Amniotic stem cell (primary cell): ENCODE data around the gene FNDC3B.

Source experiments
- DNase-seq: peaks from one replicate; lab custom pipeline; 2025; lab: John Stamatoyannopoulos, UW

Gene FNDC3B

DNA sequence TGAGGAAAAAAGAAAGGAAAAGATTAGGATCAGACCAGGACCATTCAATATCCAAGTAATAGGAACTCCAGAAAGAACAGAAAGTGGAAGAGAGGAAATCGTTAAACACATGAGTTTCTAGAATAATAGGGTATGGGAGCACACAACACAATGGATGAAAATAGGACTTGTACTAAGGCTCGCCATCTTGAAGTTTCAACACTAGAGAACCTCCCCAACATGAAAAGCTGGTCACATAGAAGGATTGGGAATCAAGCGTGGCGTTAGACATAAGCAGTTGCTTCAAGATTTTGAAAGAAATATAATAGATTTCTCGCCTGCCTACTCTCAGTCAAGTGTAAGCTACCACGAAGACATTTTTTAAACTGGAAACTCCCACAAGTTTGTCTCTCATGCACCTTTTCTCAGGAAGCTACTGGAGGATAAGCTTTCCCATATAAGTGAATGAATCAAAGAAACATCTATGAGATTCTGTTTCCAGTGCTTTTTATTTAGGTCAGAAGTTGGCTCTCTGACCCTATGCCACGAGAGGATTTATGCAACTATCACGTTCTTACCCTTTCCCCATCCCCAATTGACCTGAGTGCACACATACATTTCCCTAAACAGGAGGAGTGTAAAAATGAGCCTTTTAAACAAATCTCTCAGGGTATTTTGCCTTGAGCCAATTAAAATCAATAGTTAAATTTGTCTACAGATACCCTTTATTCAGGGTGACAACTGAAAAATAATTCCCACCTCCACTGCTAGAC lies 363.7 kb downstream of the FNDC3B start:
- no peak for DNase-seq

GRCh38 chr3:172404237-172404962 lies 365.0 kb downstream of the FNDC3B start:
- DNase-seq: no peak

DNA sequence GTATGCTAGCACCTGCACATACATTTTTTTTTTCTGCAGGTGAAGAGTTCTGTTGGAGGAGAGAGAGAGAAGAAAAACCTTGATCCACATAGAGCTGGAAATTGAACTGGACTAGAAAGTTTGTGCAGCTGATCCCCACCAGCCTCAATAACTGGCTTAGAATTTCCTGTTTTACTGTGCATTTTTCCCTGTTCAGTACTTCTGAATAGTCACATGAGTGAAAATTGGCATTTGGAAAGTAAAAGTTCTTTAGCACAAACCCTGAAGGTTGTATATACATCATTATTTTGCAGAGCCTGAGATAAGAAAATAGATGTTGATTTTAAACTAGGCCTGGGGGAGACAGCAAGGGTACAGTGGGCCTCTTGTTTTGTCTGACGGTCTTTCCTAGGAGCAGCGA lies 366.5 kb downstream of the FNDC3B start:
- no peak for DNase-seq

DNA sequence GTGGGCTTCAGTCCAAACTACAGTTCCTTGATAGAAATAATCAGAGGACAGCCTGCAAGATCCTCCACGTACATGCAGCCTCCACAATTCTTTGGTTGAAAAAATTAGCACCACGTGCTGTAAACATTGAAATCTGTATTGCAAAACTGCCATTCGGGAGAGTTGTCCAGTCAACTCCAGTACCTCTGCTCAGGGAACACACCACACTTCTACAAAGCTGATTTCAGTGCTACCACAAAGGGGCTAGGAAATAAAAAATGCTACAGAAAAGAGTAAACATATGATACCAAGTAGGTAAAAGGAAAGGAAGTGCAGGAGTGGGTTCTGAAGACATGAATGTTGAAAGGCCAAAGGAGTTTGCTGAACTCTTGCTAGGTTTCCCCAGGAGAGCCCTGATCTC lies 368.5 kb downstream of the FNDC3B start:
- no peak for DNase-seq

DNA sequence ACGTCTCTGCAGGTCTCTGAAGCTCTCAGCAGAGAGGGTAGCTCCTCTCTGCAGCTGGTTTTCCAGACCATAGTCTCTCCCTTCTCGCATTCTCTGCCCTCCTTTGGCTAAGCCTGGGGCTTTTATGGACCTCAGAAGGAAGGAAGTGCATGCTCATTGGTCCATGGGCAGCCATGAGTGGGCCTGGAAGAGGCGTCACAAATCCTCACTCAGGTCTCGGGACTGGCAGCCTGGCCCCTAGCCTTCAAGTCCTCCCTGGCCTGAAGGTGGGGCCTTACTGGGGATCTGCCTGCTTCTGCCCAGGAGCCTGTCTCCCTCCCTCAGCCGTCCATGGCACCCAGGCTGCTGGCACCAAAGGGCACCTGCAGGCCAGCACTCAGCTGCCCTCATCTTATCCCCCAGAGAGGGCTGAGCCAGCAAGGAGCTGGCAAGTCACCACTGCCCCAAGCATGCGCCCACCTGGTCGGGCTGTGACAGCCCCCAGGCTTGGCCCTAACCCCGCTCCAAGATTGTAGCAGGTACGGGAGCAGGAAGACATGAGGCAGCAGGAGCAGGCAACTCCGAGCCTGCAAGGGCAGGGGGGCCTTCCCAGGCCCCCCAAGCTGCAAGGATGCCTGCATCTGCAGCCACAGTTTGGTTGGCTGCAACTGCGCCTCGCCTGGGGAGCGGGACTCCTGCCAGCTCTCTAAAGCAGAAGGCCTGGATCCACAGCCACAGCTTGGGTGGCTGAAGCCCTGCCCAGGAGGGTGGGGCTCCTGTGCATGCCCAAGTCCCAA lies 371.5 kb downstream of the FNDC3B start:
- DNase-seq: no peak

DNA sequence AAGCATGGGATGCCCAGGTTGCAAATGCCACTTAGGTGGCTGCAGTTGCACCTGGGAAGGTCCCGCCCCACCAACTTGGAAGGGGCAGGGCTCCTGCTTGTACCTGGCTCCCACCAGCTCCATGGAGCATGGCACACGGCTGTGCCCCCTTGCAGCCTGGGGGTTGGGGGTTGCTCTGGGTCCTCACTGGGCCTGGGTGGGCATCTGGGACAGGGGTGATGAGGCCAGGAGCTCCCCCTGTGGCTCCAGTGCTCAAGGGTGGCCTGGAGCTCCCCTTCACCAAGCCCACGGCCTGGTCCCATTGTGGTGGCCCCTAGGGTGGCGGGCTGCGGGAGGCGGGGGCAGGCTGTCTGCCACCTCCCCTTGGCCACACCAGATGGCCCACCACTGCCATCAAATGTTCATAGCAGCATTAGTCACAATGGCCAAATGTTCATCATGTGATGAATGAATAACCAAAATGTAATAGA lies 372.1 kb downstream of the FNDC3B start:
- no peak for DNase-seq

GRCh38 chr3:172415323-172415722 lies 375.9 kb downstream of the FNDC3B start:
- no peak for DNase-seq

DNA sequence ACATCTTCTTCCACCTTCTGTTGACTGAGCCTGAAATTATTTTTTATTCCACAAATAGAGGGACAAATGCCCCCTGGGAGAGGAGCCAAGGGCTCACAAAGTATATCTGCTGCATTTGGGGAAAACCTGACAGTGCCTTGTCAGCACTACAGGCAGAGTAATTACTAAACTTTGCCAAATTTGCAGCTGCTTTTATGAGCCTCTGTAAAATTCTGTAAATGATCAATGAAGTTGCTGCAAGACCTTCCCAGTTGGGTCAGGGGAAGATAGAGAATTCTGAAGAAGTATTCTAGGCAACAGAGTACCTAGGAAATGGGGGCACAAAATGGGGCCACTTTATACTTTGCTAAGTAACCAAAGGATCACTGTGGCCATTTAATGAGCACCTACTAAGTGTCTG lies 398.3 kb downstream of the FNDC3B start:
- no peak for DNase-seq

DNA sequence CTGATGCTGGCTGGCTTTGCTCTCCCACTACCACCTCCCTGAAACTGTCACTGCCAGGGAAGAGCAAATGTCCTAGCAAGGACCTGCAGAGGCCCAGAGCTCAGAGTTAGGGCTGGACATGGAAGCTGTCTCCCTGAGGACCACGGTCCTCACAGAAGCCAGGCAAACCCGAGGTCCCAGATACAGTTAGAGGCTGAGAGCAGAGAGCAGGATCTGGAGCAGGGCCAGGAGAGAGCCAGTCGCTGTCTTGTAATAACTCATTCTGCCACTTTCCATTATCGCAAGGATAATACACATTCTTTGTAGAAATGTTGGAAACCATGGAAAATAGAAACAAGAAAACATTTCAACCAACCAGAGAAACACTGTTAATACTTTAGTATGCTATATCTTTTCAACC lies 398.8 kb downstream of the FNDC3B start:
- no peak for DNase-seq

- no peak for DNase-seq
These were observed 402.2 kb downstream of the FNDC3B start for GRCh38 chr3:172441581-172441980.

- no peak for DNase-seq
These were observed 403.2 kb downstream of the FNDC3B start for GRCh38 chr3:172442606-172443005.

GRCh38 chr3:172444821-172445220 lies 405.4 kb downstream of the FNDC3B start:
- DNase-seq: no peak

DNA sequence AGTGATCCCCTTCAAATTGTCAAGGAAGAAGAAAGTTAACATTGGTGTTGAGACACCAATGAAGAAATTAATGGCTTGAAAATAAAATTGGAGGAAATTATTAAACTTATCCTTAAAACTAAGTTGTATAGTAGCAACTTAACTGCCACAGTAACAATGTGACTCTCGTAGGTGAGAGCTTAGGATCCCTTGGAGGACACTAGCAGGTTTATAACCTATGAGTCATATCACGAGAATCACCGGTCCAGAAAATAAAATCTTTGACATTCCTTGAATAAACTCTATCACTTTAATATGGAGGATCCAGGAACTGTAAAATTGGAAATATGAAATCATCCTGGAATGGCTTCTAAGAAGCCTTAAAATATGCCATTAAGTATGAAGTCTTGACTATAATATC lies 406.8 kb downstream of the FNDC3B start:
- DNase-seq: no peak

DNA sequence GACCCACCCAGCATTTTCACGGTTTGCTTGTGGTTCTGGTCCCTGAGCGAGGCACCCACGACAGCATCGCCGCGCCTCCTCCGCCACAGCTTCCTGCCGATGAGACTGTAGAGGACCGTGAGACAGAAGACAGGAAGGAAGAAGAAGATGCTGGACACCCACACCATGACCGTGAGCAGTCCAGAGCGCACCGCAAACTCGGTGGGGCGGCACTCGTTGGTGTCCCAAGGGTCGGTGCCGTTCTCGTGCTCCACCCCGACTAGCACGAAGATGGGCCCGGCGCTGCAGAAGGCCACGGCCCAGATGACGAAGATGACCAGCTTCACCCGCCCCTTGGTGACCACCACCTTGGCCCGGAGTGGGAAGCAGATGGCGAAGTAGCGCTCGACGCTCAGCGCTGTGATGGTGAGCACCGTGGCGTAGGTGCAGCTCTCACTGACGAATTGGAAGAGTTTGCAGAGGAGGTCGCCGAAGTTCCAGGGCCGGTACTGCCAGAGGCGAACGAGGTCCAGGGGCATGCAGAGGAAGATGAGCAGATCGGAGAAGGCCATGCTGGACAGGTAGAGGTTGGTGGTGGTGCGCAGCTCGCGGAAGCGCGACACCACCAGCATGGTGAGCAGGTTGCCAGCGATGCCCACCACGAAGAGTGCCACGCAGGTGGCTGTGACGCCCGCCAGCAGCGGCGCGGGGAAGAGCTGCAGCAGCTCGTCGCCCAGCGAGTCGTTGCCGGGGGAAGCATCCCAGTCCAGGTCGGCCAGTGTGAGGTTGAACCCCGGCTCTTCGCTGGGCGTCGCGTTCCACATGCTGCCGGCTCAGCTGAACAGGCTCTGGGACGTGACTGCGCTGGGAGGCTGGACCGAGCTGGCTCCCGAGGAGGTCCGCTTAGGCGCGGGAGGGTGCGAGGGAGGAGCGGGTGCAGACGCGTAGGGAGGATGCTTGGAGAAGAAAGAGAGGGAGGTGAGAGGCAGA lies 408.5 kb downstream of the FNDC3B start, which contains the start of gene GHSR:
Gene GHSR (minus strand): TSS at position 846 of the 969 bp plus-strand sequence. CDS start 43 bp downstream, at position 803.
- DNase-seq: no peak

DNA sequence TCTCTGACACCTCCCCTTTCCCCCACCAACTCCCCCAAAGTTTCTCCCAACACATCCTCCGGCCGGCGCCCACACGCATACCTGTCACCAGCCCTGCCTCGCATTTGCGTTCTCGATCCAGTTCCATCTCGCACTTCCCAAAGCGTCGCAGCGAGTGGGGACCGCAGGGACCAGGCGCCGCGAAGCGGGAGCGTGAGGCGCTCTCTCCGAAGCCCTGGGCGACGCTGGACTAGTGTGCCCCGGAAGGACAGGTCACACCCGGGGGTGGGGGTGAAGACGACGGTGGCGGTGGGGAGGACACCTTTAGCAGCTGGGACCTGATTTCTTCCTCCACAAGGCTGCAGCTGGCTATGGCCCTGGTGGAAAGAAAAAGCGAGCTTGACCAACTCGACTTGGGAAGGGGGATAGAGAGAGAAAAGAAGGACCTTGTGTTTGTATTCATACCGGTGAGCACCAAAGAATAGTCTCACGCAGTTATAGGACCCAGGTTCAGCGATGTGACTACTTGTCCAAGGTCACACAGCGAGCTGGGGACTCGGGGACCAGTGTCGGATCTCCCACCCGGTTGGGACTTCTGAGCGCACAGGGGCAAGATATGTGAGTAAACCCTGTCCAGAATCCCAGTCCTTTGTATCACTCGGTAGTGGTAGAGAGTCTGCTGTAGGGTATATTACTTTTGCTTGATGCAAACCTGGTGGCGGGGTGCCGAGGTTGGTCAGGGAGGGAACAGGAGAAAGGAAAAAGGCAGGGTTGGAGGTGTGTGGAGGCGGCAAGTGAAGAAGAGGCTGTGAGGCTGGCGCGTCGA lies 409.5 kb downstream of the FNDC3B start:
- no peak for DNase-seq

DNA sequence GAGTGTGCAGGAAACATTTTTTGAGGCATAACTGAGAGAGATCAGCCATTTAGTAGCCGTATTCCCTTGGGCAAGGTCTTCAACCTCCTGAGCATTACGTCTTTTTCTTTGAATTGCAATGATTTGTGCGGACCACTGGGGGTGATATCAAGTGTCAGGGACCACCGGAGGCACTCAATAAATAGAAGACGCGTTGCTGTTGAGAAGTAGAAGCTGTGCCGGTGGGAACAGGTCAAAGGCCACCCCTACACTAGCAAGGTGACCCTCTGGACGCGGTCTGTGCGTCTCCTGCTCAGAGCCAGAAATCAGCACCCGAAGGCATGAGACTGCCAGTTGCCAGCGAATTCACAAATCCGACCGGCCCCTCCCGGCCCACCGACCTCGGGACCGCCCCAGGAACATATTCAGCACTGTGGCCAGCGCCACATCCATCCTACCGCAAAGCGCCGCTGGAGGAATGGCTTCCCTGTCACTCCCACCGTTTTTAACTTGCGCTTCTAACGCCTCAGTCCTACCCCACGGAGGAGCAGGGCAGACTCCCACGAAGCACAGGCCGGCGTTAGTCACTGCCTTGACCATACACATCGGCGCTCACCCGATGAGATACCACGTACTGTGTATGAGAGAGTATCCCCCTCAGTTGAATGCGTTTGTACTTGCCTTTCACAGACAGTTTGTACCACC lies 410.2 kb downstream of the FNDC3B start:
- no peak for DNase-seq
